Measurements from ENCODE around the gene DESI1.

GRCh38 chr22:41561788-41562187 is 59.1 kb downstream of the DESI1 start:
- no peak for TF ChIP-seq POLR2AphosphoS5 (IDR thresholded peaks at IDR 0.05)
- TF ChIP-seq, protein P1, sequence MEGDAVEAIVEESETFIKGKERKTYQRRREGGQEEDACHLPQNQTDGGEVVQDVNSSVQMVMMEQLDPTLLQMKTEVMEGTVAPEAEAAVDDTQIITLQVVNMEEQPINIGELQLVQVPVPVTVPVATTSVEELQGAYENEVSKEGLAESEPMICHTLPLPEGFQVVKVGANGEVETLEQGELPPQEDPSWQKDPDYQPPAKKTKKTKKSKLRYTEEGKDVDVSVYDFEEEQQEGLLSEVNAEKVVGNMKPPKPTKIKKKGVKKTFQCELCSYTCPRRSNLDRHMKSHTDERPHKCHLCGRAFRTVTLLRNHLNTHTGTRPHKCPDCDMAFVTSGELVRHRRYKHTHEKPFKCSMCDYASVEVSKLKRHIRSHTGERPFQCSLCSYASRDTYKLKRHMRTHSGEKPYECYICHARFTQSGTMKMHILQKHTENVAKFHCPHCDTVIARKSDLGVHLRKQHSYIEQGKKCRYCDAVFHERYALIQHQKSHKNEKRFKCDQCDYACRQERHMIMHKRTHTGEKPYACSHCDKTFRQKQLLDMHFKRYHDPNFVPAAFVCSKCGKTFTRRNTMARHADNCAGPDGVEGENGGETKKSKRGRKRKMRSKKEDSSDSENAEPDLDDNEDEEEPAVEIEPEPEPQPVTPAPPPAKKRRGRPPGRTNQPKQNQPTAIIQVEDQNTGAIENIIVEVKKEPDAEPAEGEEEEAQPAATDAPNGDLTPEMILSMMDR (IDR thresholded peaks at IDR 0.05): no peak
- TF ChIP-seq POLR2A (IDR thresholded peaks at IDR 0.05): no peak
- TF ChIP-seq EP300 (IDR thresholded peaks at IDR 0.05): no peak
